Transverse colon (tissue), 4 donors: ENCODE results near the gene NUB1.

Source experiments
- POLR2A ChIP-seq: fragments of 450-650 bp; IDR thresholded peaks from one replicate; pipeline ENCODE4 v1.6.1; 2016; ENCODE audit warnings: antibody characterized with exemption, mild to moderate bottlenecking, moderate library complexity
- POLR2AphosphoS5 ChIP-seq, 3 donors: sonication (generic); formaldehyde crosslinking; IDR thresholded peaks; one replicate each; pipeline ENCODE4 v1.6.1; 2016; ENCODE audit warnings: antibody characterized with exemption in 3 of 3
- TF ChIP-seq, protein P1 (sequence below), 5 experiments: fragments of 200-600 bp in 3 of 5; fragments of 450-650 bp in 2 of 5; sonication (generic) in 3 of 5; IDR thresholded peaks; 1 replicate in 2 of 5; 2 replicates in 3 of 5; pipeline ENCODE4 v1.5.1; 2016 to 2017; ENCODE audit warnings: antibody characterized with exemption in 5 of 5, inconsistent platforms in 3 of 5, mild to moderate bottlenecking in 2 of 5, moderate library complexity in 1 of 5

- TF ChIP-seq, protein P1, sequence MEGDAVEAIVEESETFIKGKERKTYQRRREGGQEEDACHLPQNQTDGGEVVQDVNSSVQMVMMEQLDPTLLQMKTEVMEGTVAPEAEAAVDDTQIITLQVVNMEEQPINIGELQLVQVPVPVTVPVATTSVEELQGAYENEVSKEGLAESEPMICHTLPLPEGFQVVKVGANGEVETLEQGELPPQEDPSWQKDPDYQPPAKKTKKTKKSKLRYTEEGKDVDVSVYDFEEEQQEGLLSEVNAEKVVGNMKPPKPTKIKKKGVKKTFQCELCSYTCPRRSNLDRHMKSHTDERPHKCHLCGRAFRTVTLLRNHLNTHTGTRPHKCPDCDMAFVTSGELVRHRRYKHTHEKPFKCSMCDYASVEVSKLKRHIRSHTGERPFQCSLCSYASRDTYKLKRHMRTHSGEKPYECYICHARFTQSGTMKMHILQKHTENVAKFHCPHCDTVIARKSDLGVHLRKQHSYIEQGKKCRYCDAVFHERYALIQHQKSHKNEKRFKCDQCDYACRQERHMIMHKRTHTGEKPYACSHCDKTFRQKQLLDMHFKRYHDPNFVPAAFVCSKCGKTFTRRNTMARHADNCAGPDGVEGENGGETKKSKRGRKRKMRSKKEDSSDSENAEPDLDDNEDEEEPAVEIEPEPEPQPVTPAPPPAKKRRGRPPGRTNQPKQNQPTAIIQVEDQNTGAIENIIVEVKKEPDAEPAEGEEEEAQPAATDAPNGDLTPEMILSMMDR (IDR thresholded peaks at IDR 0.05) = no peak
- TF ChIP-seq POLR2A (no peak), POLR2AphosphoS5 (IDR thresholded peaks at IDR 0.05) (no peak)
Observed at GRCh38 chr7:151393031-151393977, 51.7 kb downstream of the NUB1 start.
